Stimulated activated CD8-positive, alpha-beta memory T cell treated with anti-CD3 and anti-CD28 coated beads, Interleukin-7, amount 100 ng/mL, for 4 hours (primary cell): Measurements from ENCODE around the gene GRK2.
"Not testable (repeated sequence)": the region's sequence is repeated elsewhere in the genome, so short reads cannot be mapped to it uniquely, and the experiment has no call there.

Source experiments
- DNase-seq, 2 donors: peaks; one replicate each; pipeline ENCODE4 v3.0.0-alpha.2; 2020; ENCODE audit warnings: low read depth in 2 of 2

Gene GRK2

DNA sequence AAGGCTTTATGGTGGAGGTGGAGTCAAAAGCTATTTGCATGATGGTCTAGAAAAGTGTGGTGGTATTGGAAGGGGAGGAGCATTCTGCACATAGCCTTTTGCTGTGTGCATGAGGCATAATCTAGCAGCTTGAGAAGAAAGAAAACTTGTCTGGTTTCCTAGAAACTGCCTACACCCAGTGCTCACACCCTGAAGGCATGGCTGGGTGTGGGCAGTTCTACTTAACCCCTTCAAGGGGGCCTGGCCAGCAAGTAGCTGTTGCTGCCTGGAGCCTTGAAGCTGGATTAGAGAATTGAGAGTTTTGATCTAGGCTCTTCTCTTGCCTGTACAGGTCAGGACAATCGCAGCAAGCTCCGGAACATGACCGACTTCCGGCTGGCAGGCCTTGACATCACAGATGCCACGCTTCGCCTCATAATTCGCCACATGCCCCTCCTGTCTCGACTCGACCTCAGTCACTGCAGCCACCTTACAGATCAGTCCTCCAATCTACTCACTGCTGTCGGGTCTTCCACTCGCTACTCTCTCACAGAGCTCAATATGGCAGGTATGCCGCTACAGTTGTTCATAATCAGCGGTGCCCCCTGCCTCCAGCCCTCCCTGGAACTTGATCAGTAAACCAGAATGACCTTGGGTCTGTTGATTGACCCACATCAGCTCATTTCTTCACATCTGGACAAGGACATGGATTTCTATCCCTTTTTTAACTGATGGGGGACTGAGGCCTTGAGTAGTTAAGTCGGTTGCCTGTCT is 12.2 kb upstream of the GRK2 start:
- DNase-seq = no peak

DNA sequence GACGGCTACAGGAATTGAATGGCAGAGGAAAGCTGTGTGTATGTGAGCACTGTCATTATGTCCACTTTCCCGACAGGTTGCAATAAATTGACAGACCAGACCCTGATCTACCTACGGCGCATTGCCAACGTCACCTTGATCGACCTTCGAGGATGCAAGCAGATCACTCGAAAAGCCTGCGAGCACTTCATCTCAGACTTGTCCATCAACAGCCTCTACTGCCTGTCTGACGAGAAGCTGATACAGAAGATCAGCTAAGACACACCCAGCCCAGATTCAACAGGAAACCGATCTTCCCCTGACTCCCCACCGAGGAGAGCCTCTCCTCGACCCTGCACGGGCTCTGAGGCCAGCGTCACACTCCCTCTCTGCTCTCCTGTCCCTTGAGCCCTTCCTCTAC is 11.5 kb upstream of the GRK2 start:
- no peak for DNase-seq

DNA sequence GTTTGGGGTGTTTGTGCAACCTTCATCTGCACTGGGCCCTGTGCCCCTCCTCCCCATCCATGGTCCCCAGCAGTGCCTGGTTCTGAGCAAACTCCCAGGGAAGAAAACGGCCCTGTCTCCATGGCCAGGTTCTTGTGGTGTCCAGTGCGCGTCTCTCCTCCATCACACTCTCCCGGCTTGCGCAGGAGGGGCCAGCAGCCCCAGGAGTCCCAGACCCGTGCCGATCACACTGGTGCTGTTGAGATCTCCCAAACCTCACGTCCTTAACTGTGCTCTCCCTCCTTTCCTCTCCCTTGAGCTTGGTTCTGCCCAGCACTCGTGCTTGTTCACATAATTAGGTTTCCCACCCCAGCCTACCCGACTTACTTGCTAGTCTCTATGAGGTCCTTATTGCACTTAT is 10.9 kb upstream of the GRK2 start:
- no peak for DNase-seq

DNA sequence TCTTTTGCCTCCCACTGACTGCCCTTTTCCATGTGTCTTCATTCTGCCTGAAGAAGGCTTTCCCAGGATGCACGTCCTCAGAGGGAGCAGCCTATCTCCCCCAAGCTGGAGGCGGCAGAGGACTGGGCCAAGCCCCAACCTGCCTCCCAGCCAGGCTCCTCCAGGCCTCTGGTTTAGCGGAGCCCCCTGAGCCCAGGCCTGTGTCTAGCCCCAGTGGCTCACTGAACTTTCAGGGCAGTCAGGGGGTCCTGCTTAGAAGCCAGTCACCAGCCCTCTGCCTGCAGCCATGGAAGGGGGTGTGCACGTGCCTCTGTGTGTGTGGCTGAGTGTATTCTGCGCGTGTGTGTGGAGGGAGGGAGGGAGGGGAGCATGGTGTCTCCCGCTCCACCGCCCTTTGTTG is 10.4 kb upstream of the GRK2 start:
- DNase-seq = no peak

DNA sequence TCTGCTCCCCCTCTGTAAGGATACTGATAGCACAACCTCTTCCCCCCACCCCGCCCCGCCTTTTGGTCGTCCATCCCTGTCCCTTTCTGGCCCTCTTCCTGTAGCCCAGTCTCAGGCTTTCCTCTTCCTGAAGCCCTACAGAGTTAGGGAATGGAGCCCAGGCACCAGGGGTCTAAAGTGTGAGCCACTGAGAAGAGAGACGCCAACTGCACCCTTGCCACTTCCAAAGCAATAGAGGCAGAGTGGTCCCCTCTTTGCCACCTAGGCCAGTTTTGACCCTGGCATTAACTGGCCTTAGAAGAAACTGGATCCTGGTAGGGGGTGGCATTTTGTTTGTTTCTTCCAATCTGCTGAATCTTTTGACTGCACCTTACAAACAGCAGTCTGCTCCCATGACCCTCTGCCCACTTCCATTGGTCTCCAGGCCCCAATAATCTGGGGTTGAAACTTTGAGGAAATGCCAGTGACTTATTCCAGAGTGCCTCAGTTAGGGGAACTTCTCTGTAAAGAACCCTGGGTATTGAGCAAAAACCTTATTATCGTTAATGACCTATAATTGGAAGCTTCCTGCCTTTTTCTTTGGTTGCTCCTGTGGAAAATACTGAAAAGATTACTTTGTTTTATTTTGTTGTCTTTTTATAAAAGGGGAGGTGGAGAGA is 9.7 kb upstream of the GRK2 start:
- DNase-seq = no peak

DNA sequence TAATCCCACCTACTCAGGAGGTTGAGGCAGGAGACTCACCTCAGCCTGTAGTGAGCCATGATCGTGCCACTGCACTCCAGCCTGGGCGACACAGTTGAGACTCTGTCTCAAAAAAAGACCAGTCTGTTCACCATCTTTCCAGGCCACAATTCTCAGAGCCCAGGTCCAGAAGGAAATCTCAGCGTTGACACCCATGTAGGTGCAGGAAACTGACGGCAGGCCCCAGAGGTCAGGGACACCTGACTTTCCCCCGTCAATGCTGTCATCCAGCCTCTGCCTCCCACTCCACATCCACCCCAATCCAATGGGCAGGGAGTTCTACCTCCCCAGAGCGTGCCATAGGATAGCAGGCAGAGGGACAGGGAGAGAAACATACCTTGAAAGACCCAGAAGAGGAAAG is 5.9 kb upstream of the GRK2 start:
- DNase-seq = no peak

DNA sequence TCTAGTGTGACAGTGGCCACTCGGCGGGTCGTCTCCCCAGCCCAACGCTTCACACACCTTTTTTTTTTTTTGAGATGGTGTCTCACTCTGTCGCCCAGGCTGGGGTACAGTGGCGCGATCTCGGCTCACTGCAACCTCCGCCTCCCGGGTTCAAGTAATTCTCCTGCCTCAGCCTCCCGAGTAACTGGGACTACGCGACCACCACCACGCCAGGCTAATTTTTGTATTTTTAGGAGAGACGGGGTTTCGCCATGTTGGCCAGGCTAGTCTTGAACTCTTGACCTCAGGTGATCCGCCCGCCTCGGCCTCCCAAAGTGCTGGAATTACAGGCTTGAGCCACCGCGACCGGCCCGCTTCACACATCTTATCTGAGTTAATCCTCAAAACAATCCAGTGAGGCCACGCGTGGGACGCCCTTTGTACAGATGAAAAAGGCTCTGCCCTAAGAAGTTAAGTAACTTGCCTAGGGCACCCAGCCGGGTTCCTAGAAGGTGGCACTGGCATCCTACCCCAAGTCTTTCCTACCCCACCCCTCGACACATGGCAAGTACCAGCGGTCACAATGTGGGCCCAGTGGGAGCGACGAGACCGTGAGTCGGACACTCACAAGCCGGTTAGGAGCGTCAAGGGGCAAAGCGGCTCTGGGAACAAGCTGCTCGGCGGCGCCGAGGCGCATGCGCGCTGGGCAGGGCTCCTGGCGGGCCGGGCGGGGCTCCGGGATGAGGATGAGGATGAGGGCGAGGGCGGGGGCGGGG is 5.2 kb upstream of the GRK2 start:
- DNase-seq = not testable (repeated sequence)

DNA sequence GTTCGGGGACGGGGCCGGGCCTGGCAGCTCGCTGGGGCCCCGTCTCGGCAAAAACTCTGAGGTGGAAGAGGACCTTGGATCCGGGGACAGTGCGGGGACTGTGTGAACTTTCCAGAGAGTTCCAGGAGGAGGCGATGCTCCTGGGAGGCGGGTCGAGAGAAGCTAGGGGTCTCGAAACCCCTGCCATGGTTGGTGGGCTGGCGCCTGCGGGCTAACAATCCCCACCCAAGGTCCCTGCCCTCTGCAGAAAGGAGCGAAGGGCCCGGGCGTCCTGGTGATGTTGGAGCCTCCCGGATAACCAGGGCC is 4.7 kb upstream of the GRK2 start:
- DNase-seq = no peak

DNA sequence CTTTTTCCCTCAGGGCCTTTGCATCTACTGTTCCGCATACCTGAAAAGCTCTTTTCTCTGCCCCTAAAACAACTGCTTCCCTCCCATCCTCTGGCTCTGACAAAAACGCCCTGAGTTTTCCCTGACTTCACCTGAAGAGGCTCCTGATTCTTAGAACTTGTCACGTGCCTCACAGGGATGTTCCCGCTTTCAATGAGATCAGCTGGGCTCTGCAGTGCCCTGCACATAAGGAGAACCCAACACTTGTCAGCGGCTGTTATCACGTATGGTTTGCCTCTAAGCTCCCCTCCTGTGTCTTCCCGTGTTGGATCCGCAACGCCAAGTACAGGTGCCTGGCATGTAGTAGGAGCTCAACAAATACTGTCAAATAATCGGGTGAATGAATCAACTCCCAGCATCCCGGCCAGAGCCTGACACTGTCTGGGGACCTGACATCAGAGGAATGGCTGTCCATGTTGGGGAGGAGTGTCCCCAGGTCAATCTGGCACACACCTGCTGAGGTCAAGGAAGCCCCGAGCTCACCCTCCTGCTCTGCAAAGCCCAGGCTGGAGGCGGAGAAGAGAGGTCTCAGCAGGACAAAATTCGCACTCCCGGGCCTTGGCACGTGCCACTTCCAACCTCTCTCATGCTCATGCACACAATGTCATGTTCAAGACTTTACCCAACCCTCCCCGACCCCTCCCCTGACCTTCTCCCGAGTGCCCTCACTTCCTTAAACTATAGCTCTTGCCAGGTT is 4.2 kb upstream of the GRK2 start:
- DNase-seq = no peak

DNA sequence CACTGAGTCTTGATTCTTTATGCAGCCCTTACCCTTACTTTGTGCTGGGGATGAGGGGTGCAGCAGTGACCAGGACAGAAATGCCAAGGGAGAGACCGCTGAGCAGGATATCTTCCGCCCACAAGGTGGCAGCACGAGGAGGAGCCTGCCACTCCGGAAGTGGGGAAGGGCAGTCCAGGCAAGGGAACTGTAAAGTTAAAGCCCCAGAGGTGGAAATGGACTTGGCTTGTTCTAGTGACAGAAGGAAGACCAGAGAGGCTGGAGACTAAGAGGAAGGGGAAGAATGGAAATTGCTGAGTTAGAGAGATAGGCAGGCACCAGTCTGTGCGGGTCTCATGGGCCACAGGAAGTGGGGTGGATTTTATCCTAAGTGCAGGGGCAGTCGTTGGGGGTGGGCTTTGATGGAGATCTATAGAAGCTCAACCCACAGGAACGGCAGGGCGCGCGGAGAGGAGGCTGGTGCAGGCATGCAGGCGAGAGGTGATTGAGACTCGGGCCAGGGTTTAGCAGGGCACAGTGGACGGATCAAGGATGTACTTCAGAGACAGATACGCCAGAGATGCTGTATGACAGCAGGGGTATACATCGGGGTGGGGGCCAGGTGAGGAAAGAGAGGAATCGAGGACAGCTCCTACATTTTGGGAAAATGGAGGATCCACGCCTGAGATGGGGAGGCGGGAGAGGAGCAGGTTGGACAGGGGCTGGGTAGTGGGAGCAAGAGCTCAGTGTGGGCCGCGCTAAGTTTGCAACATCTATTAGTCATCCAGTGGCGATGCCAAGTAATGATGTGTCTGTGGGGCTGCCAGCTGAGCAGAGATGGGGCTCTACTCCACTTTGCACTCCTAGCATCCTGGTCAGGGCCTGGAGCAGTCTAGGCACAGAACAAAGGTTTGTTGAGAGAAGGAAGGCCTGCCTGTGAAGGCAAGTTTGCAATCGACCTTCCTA is 3.3 kb upstream of the GRK2 start:
- DNase-seq = peak in 1 of 2 donors; percentile 62

DNA sequence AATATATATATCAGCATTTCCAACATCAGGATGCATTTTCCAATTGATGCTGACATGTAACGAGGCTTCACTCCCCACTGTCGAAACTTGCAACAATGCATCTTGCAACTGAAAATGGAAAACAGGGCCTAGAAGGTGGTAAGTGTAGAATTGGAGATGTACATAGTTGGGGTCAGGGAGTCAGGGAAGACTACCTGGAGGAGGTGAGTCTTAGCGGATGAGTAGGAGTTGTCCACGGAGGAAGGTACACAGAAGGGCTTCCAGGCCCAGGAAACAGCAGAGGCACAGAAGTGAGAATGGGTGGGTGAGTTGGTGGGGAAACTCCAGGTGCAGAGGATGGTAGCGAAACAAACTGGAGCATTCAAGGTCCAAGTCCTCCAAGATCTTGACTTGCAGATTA is 2.0 kb upstream of the GRK2 start:
- DNase-seq = no peak

DNA sequence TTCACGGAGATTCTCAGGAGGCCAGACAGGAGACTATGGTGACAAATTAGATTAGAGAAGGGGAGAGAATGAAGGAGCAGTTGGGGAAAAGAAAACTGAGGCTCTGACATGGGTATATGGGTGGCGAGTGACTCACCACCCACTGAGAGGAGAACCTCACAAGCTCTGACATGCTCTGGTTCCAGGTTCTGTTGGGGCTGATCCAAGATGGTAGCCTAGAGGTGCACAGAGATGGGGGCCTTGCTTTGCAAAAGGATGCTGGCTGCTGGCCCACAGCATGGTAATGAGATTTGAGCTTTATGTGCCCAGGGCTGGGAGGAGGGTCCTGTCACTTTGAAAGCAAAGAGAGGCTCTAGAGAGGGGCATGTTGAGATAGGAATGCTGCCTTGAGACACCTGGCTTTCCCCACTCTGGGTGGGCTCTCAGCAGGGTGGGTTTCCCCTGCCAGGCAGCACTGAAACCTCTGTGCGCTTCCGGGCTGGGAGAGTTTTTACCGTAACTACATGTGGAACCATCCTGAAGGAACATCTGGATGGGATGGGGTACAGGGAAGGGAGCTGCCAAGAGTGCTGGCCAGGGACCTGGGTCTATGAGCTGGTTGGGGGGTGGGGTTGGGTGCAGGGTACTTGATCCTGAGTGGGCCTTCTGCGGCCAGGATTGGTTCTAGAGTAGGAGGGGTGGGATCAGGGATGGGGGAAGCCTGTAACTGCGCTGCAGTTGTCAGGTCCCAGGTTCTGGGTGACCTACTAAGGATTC is 1.2 kb upstream of the GRK2 start:
- no peak for DNase-seq

DNA sequence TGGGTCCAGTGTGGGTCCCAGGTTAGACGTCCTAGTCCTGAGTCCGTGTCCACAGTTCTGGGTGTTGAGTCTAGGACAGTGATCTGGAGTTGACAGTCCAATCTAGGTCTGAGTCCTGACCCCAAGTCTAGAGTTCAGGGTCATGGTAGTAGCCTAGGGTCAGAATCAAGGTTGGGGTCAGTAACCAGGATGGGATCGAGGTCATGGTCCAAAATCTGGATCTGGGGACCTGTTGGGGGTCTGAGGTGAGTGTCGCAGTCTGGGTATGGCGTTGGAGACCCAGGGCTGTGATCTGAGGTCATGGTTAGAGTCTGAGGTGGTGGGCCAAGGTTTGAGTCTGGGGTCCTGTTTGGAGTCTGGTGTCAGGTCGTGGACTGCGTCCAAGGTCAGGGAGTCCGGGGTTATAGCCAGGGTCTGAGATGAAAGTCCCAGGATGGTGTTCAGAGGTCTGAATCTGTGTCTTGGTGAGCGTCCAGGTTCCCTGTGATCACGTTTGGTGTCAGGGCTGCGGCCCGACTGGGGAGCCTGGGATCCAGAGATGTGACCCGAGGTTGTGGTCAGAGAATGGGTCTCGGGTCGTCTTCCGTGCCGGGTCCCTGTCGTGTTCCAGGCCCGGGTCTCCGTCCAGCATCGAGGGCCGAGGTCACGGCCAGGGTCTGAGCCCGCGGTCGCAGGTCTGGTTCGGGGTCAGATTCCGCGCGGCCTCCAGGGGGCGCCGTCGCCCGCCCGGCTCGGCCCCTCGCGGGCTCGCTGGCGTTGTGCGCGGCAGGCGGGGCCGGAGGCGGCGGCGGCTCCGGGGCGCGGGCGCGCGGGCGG is 432 bp upstream of the GRK2 start:
- peak in 1 of 2 donors; percentile 70 for DNase-seq

DNA sequence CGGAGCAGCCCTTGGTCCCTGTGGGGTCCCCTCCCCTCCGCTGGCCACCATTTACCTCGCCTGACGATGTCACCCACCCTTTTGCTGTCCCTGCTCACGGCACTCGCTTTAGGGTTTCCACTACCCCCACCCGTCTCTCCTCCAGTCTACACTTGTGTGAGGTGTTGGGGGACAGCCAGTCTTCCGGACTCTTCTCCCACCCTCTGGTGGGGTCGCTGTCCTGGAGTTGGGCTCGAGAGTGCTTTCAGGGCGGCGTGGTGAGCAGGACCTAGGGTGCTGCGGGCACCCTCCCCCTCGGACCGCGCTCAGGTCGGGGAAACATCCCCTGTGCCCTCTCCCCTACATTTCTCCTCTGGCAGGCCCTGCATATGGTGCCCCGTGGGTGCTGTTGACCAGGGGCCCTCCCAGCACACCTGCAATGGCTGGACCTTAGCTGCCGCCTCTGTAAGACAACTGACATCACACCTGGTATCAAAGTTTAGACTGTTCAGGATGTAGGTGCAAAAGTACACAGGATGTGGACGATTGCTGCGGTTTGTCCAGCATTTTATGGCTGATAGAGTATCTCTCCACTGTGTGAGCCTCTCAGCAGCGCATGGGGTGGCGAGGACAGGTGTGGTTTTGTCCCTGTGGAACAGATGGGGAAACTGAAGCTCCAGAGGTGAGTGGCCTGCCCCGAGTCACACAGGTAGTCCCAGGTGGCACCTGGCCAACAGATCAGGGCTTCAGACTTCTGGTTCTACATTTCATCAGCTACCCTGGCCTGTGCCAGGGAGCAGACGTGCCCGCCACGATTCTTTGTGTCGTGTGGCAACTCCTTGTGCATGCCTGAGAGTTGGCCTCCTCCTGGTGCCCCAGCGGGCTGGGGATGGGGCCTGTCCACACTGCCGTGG is 1.2 kb downstream of the GRK2 start:
- DNase-seq = no peak

DNA sequence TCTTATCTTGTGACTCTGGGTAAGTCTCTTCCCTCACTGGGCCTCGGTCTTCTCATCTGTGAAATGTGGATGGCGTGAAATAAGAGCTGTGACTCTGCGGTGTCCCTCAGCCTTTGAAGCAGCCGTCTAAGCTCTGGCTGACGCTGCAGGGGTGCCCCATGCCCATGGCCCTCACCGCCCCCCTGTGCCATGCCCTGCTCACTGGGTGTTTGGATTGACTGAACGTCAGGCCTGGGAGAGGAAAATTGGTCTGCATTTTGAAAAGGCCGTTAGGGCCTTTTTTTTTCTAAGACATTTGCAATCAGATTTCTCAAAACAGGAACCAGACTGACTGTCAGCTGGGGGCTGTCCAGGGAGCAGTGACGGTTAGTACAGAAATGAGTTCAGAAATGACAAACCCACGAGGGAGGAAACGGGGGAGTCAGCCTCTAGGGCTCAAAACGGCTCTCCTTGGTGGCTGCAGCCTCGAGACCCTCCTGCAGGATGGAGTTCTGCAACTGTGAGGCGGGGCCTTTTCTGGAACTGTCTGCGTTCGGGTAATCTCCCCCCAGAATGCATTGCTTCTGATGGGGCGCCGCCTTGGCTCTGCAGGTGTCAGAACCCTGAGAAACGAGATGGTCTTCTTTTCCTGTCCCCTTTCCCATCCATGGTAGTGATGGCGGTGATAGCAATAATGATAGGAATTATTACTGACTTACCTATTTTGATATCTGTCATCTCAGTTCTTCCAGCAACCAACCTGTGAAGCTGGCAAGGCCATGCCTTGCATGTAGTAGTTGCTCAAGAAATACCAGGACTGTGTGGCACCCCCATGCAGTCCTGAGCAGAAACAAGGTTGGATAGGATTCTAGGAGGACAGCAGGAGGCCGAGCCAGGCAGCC is 2.0 kb downstream of the GRK2 start:
- peak in 1 of 2 donors; percentile 47 for DNase-seq

DNA sequence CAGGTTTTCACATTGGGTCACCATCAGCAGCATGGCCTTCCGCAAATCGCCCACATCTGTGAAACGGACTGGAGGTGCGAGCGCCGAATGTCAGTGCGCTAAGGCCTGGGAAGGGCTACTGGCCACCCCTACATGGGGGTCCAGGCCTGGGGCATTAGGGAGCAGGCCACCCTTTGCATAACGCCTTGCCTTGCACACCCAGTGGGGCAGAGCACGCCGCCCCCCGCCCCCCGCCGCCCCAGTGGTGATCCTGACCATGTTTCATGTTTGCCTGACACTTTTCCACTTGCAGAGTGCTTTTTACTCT is 2.6 kb downstream of the GRK2 start:
- no peak for DNase-seq

DNA sequence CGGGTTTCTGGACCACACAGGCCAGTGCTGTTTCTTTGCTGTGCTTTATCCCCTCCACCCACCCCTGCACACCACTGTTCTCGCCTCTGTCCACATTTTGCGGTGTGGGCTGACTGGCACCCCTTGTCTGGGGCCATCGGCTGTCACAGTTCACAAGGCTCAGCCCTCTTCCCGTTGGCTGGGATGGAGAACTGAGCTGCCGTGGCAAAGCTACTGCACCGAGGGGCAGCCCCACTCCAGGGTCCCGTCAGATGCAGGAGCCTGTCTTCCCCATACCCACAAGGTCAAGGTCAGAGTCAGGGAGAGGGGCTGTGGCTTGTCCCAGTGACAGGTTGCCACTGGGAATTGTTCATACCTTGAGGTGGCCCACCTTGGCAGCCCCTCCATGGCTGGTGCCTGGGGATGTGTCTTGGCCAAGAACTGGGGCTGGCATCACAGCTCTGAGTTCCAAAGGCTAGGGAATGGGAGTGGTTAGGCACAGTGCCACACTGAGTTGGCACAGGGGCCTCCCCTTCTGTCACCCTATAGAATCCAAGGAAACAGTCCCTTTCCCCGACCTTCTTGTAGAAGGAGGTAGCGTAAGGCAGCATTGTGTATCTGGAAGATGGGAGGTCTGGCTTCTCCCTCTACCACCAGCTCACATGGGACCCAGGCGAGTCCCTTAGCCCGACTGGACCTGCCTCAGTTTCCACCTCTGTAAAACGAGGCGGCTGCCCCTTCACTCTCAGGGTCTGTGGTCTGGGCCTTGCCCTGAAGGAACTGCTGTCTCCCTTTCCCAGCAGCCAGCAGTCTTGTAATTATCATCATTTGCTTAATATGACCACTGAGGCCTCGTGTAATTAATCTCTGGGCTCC is 3.4 kb downstream of the GRK2 start:
- no peak for DNase-seq
